Upper lobe of left lung (tissue), 6 donors: ENCODE data around the gene AOAH. TPM values are rescaled to one million over a fixed set of nuclear protein-coding genes. Genes with fewer than 3 reads are reported as not detected.

Source experiments
- ATAC-seq, 2 donors: fragments of 200-7000 bp; cut with Tn5 transposase; one replicate each; pipeline ENCODE4 v1.9.1; 2022; ENCODE audit warnings: mild to moderate bottlenecking in 2 of 2, moderate library complexity in 2 of 2; ENCODE audit not compliant: low FRiP score in 2 of 2
- DNase-seq, 2 donors: peaks; one replicate each; pipeline ENCODE4 v3.0.0-alpha.2; 2019 to 2020
- H3K27ac ChIP-seq, 4 donors: fragments of 200-600 bp; sonication (generic); one replicate each; pipeline ENCODE4 v1.5.1; 2016 to 2019
- H3K27me3 ChIP-seq, 4 donors: fragments of 200-600 bp; sonication (generic); one replicate each; pipeline ENCODE4 v1.5.1; 2017 to 2019
- H3K36me3 ChIP-seq, 4 donors: fragments of 200-600 bp; sonication (generic); one replicate each; pipeline ENCODE4 v1.5.1; 2016 to 2019
- H3K4me1 ChIP-seq, 4 donors: fragments of 200-600 bp; sonication (generic); one replicate each; pipeline ENCODE4 v1.5.1; 2018 to 2019
- H3K4me3 ChIP-seq, 4 donors: fragments of 200-600 bp; sonication (generic); one replicate each; pipeline ENCODE4 v1.5.1; 2017 to 2019; ENCODE audit warnings: mild to moderate bottlenecking in 2 of 4, moderate library complexity in 1 of 4
- H3K9me3 ChIP-seq, 4 donors: fragments of 200-600 bp; sonication (generic); one replicate each; pipeline ENCODE4 v1.5.1; 2018 to 2019
- CTCF ChIP-seq, 6 experiments: fragments of 450-650 bp in 4 of 6; fragments of 200-600 bp in 2 of 6; sonication (generic) in 2 of 6; IDR thresholded peaks; one replicate each; pipeline ENCODE4 v1.5.1; 2016 to 2019; ENCODE audit warnings: antibody characterized with exemption in 6 of 6
- EP300 ChIP-seq, 4 donors: sonication (generic); formaldehyde crosslinking; IDR thresholded peaks; one replicate each; pipeline ENCODE4 v1.5.1; 2017; ENCODE audit warnings: antibody characterized with exemption in 4 of 4, control low read depth in 2 of 4
- POLR2A ChIP-seq, 4 donors: fragments of 450-650 bp; IDR thresholded peaks; one replicate each; pipeline ENCODE4 v1.5.1; 2016 to 2017; ENCODE audit warnings: antibody characterized with exemption in 4 of 4, mild to moderate bottlenecking in 2 of 4
- POLR2AphosphoS5 ChIP-seq, 2 donors: sonication (generic); formaldehyde crosslinking; IDR thresholded peaks; one replicate each; pipeline ENCODE4 v1.5.1; 2017; ENCODE audit warnings: antibody characterized with exemption in 2 of 2
- WGBS, 2 donors: methylation state at CpG; one replicate each; pipeline ENCODE4 v1.1.5; 2017 to 2018; 5-methylcytosine and 5-hydroxymethylcytosine counted together
- total RNA-seq, 6 donors: library from RNA; depleted of rRNA in 4 of 6; stranded (reverse); fragments of >200 nt in 4 of 6; gene quantifications; one replicate each; pipeline versions ENCODE4 v1.1.0 to v1.2.1, GENCODE V29; 2016 to 2021
- donor health status: DM: no; HTN: no; CAD: no; lungs with moderate emphysema.
- donor health status: DM: no; HTN: yes; CAD: no; lungs with severe emphysema.

Gene AOAH
- total RNA-seq, 6 donors from 2014 or later = 18.5 to 36.8 (median 25.7) TPM

- 75 to 83% methylated on average over 2 of the region's 2 CpGs for WGBS, 2 donors
- TF ChIP-seq POLR2A (IDR thresholded peaks at IDR 0.05) = no peak
- no peak for TF ChIP-seq CTCF (IDR thresholded peaks at IDR 0.05)
- no peak for TF ChIP-seq POLR2AphosphoS5 (IDR thresholded peaks at IDR 0.05)
- no peak for TF ChIP-seq EP300 (IDR thresholded peaks at IDR 0.05)
- no peak overlapping the region for H3K4me3 ChIP-seq
- no peak overlapping the region for H3K27ac ChIP-seq
- H3K9me3 ChIP-seq = no peaks in the 10 kb centered on the region
- no peaks in the 10 kb centered on the region for H3K4me1 ChIP-seq
- ATAC-seq = no peak
- H3K27me3 ChIP-seq = no peaks in the 10 kb centered on the region
- DNase-seq = no peak
- H3K36me3 ChIP-seq = no peaks in the 10 kb centered on the region
Observed at GRCh38 chr7:36667007-36667745, 57.1 kb downstream of the AOAH start.

- Histone ChIP-seq H3K27ac (no peak overlapping the region), H3K27me3 (no peaks in the 10 kb centered on the region), H3K9me3 (no peaks in the 10 kb centered on the region), H3K36me3 (no peaks in the 10 kb centered on the region), H3K4me1 (peaks cover 0 to 4% (median 2%) of the 10 kb centered on the region in 4 donors), H3K4me3 (no peak overlapping the region)
- no peak for ATAC-seq
- no peak for TF ChIP-seq POLR2A (IDR thresholded peaks at IDR 0.05)
- no peak for TF ChIP-seq EP300 (IDR thresholded peaks at IDR 0.05)
- no peak for TF ChIP-seq POLR2AphosphoS5 (IDR thresholded peaks at IDR 0.05)
- no peak for TF ChIP-seq CTCF (IDR thresholded peaks at IDR 0.05)
- 59 to 62% methylated on average over 4 of the region's 4 CpGs for WGBS, 2 donors
- DNase-seq = no peak
Observed at GRCh38 chr7:36663481-36663880, 60.8 kb downstream of the AOAH start.

- H3K9me3 ChIP-seq = no peaks in the 10 kb centered on the region
- peaks cover 0 to 5% (median 2%) of the 10 kb centered on the region in 4 donors for H3K4me1 ChIP-seq
- peak in 1 of 2 donors; percentile 31 for DNase-seq
- H3K27me3 ChIP-seq = no peaks in the 10 kb centered on the region
- no peak overlapping the region for H3K27ac ChIP-seq
- no peaks in the 10 kb centered on the region for H3K36me3 ChIP-seq
- no peak overlapping the region for H3K4me3 ChIP-seq
- 74 to 83% methylated on average over 7 of the region's 7 CpGs for WGBS, 2 donors
- peak in 1 of 2 donors; percentile 27 for ATAC-seq
- TF ChIP-seq CTCF (IDR thresholded peaks at IDR 0.05) (no peak), EP300 (IDR thresholded peaks at IDR 0.05) (no peak), POLR2A (IDR thresholded peaks at IDR 0.05) (no peak), POLR2AphosphoS5 (IDR thresholded peaks at IDR 0.05) (no peak)
Observed at GRCh38 chr7:36661135-36661840, 63.0 kb downstream of the AOAH start.

- ATAC-seq (no peak), DNase-seq (no peak)
- Histone ChIP-seq H3K27me3 (no peaks in the 10 kb centered on the region), H3K4me3 (no peak overlapping the region), H3K27ac (no peak overlapping the region), H3K9me3 (no peaks in the 10 kb centered on the region), H3K4me1 (peaks cover 0 to 5% (median 2%) of the 10 kb centered on the region in 4 donors), H3K36me3 (no peaks in the 10 kb centered on the region)
- TF ChIP-seq CTCF (IDR thresholded peaks at IDR 0.05) = no peak
- TF ChIP-seq EP300 (IDR thresholded peaks at IDR 0.05) = no peak
- TF ChIP-seq POLR2A (IDR thresholded peaks at IDR 0.05) = no peak
- no peak for TF ChIP-seq POLR2AphosphoS5 (IDR thresholded peaks at IDR 0.05)
- WGBS, 2 donors = 87 to 88% methylated on average over 13 of the region's 13 CpGs
Observed at GRCh38 chr7:36659638-36660341, 64.5 kb downstream of the AOAH start.
